ENCODE results near the gene TPM4. TPM values are rescaled to one million over a fixed set of nuclear protein-coding genes. Genes with fewer than 3 reads are reported as not detected.
"Not testable (repeated sequence)": the region's sequence is repeated elsewhere in the genome, so short reads cannot be mapped to it uniquely, and the experiment has no call there.

The TPM4 gene
- total and polyA plus RNA-seq, 2 of the 8 experiments (the other 6 are each of a cell fraction or from before 2014, with no cell fraction given): 160 to 359 TPM

GRCh38 chr19:16087404-16087803 is 11.1 kb downstream of the TPM4 start:
- H2BK12ac ChIP-seq (ENCODE audit: low read depth, low read length); H4K8ac ChIP-seq (ENCODE audit: extremely low read depth, insufficient read depth, low read length); H2BK120ac ChIP-seq (replicated peaks; ENCODE audit: low read depth, low read length); DNase-seq (ENCODE audit: low read depth in 1 of 2, low spot score in 2 of 2); H2AK5ac ChIP-seq (ENCODE audit: low read depth, low read length); H3K56ac ChIP-seq (replicated peaks; ENCODE audit: insufficient read length, low read depth, low read length); H3K4me3 ChIP-seq (ENCODE audit: extremely low read depth in 1 of 4, insufficient read depth in 2 of 4, low read depth in 3 of 4, low read length in 4 of 4); H3K9me3 ChIP-seq (ENCODE audit: insufficient read depth in 2 of 2, low read depth in 1 of 2, low read length in 1 of 2); H3K23me2 ChIP-seq (ENCODE audit: low read depth, low read length); H4K5ac ChIP-seq (ENCODE audit: insufficient read length, low read depth, low read length); H2AFZ ChIP-seq (ENCODE audit: low read length); H2BK5ac ChIP-seq (ENCODE audit: low read depth, low read length); H3K27me3 ChIP-seq (replicated peaks in 1 of 4; ENCODE audit: control insufficient read depth in 3 of 4, extremely low read depth in 1 of 4, insufficient read depth in 3 of 4, low read length in 3 of 4); H3K4ac ChIP-seq (replicated peaks; ENCODE audit: insufficient read length, low read depth, low read length); H3K23ac ChIP-seq (ENCODE audit: insufficient read length); H3K79me1 ChIP-seq (ENCODE audit: low read depth, low read length); FAIRE-seq; H4K91ac ChIP-seq (replicated peaks; ENCODE audit: insufficient read length, low read length); H2BK15ac ChIP-seq (ENCODE audit: low read length); H3K4me2 ChIP-seq (ENCODE audit: insufficient read depth in 1 of 2, low read depth in 2 of 2, low read length in 2 of 2); H3K27ac ChIP-seq (ENCODE audit: low read depth, low read length); H3K9ac ChIP-seq (replicated peaks in 1 of 4; ENCODE audit: extremely low read depth in 1 of 4, low read depth in 3 of 4, low read length in 3 of 4); H3K14ac ChIP-seq (ENCODE audit: insufficient read length); H3K4me1 ChIP-seq (replicated peaks in 1 of 4; ENCODE audit: control insufficient read depth in 3 of 4, insufficient read depth in 4 of 4, low read length in 3 of 4); H3K18ac ChIP-seq (ENCODE audit: extremely low read depth, low read length); H2BK20ac ChIP-seq (ENCODE audit: low read length): not testable (repeated sequence)
- Histone ChIP-seq H3K79me2 (ENCODE audit: control insufficient read depth in 1 of 2, insufficient read depth in 2 of 2, low read length in 2 of 2) (peaks cover 0 to 18% of the 10 kb centered on the region in 2 experiments; a peak in 2 of 4 replicates), H3K36me3 (ENCODE audit: control insufficient read depth in 2 of 4, insufficient read depth in 4 of 4, low read length in 3 of 4) (peaks cover 51 to 99% (median 86%) of the 10 kb centered on the region in 4 experiments), H4K20me1 (replicated peaks in 1 of 2; ENCODE audit: control insufficient read depth in 1 of 2, insufficient read depth in 2 of 2, low read length in 2 of 2) (peaks cover 0 to 13% of the 10 kb centered on the region in 2 experiments)
- ChIA-PET POLR2A (ENCODE audit: partially characterized antibody) (interaction anchor here (1.8 to 37.0 kb wide), 3 partner anchors 6 to 35 kb away, joined by 9 to 582 read pairs (median 582); partner anchors contain the start of genes RAB8A and TPM4), CTCF (ENCODE audit: partially characterized antibody) (interaction anchor here (1.0 to 1.9 kb wide), 6 partner anchors 9 to 88 kb away, joined by 3 to 6 read pairs (median 4); partner anchors contain the start of gene RAB8A)
- 93% methylated on average over 7 of the region's 11 CpGs; no CpG with 5 or more reads in 1 of the 2 experiments for WGBS, 2 experiments (ENCODE audit: extremely low coverage in 1 of 2, insufficient coverage in 1 of 2, insufficient read length in 1 of 2, insufficient replicate concordance in 2 of 2, low coverage in 1 of 2, low lambda C conversion rate in 2 of 2, missing lambda C conversion rate in 1 of 2)
